Measurements from ENCODE around the gene NARF. TPM values are rescaled to one million over a fixed set of nuclear protein-coding genes. Genes with fewer than 3 reads are reported as not detected.

NARF gene
- total RNA-seq, 4 donors from 2014 or later, result 25.8 to 79.2 (median 59.9) TPM

GRCh38 chr17:82486231-82487094 is 27.9 kb downstream of the NARF start:
- H3K27ac ChIP-seq, result peak overlapping the region in 2 of 4 donors; percentile 8 to 43
- TF ChIP-seq CTCF (IDR thresholded peaks at IDR 0.05) (no peak), EP300 (IDR thresholded peaks at IDR 0.05) (no peak), POLR2A (IDR thresholded peaks at IDR 0.05) (no peak)
- DNase-seq (ENCODE audit: low spot score in 2 of 2), result no peak
- peaks cover 0 to 15% (median 0%) of the 10 kb centered on the region in 4 donors for H3K4me1 ChIP-seq
- H3K27me3 ChIP-seq, result no peaks in the 10 kb centered on the region
- H3K9me3 ChIP-seq, result no peaks in the 10 kb centered on the region
- H3K4me3 ChIP-seq, result no peak overlapping the region
- WGBS, 2 donors, result 63 to 70% methylated on average over 13 of the region's 13 CpGs
- peaks cover 7 to 82% (median 16%) of the 10 kb centered on the region in 3 donors for H3K36me3 ChIP-seq

DNA sequence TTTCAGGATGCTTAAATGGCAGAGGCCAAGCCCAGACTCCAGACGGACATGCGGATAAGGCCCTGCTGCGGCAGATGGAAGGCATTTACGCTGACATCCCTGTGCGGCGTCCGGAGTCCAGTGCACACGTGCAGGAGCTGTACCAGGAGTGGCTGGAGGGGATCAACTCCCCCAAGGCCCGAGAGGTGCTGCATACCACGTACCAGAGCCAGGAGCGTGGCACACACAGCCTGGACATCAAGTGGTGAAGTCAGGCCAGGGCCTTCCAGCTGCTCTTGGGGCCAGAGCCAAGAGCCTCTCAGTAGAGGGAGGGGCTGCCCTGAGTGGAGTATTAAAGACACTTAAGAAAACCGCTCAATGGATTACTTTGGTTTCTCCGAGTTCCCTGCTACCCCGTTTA is 29.4 kb downstream of the NARF start:
- no peak for DNase-seq (ENCODE audit: low spot score in 2 of 2)
- no peak for TF ChIP-seq EP300 (IDR thresholded peaks at IDR 0.05)
- TF ChIP-seq CTCF (IDR thresholded peaks at IDR 0.05), result no peak
- Histone ChIP-seq H3K4me1 (peaks cover 0 to 15% (median 0%) of the 10 kb centered on the region in 4 donors), H3K36me3 (peaks cover 7 to 67% (median 12%) of the 10 kb centered on the region in 3 donors), H3K27me3 (no peaks in the 10 kb centered on the region), H3K4me3 (no peak overlapping the region), H3K9me3 (no peaks in the 10 kb centered on the region), H3K27ac (no peak overlapping the region)
- WGBS, 2 donors, result 83 to 85% methylated on average over 9 to 14 of the region's 14 CpGs

- peaks cover 7 to 55% (median 12%) of the 10 kb centered on the region in 3 donors for H3K36me3 ChIP-seq
- peaks cover 0 to 21% (median under 1%) of the 10 kb centered on the region in 4 donors for H3K4me1 ChIP-seq
- H3K4me3 ChIP-seq, result no peak overlapping the region
- DNase-seq (ENCODE audit: low spot score in 2 of 2), result peak in 1 of 2 donors; percentile 32
- no peaks in the 10 kb centered on the region for H3K9me3 ChIP-seq
- TF ChIP-seq EP300 (IDR thresholded peaks at IDR 0.05) (no peak), POLR2A (IDR thresholded peaks at IDR 0.05) (no peak), CTCF (IDR thresholded peaks at IDR 0.05) (no peak)
- peak overlapping the region; percentile 11 to 77 (median 52) for H3K27ac ChIP-seq
- WGBS, 2 donors, result 42 to 64% methylated on average over 7 to 8 of the region's 8 CpGs
- H3K27me3 ChIP-seq, result no peaks in the 10 kb centered on the region
Measured at GRCh38 chr17:82489117-82489516, 30.6 kb downstream of the NARF start.

- Histone ChIP-seq H3K36me3 (peaks cover 3 to 46% (median 12%) of the 10 kb centered on the region in 3 donors), H3K4me3 (no peak overlapping the region), H3K27me3 (no peaks in the 10 kb centered on the region), H3K27ac (peak overlapping the region in 2 of 4 donors; percentile 68 to 77), H3K9me3 (no peaks in the 10 kb centered on the region), H3K4me1 (peaks cover 0 to 26% (median 3%) of the 10 kb centered on the region in 4 donors)
- TF ChIP-seq EP300 (IDR thresholded peaks at IDR 0.05) (no peak), CTCF (IDR thresholded peaks at IDR 0.05) (no peak), POLR2A (IDR thresholded peaks at IDR 0.05) (no peak)
- 90 to 91% methylated on average over 21 of the region's 21 CpGs for WGBS, 2 donors
- no peak for DNase-seq (ENCODE audit: low spot score in 2 of 2)
Measured at GRCh38 chr17:82489851-82490511, 31.4 kb downstream of the NARF start.
